H1 (cell line): ENCODE results near the gene PGGHG. TPM values are rescaled to one million over a fixed set of nuclear protein-coding genes. Genes with fewer than 3 reads are reported as not detected.
"Not testable (repeated sequence)": the region's sequence is repeated elsewhere in the genome, so short reads cannot be mapped to it uniquely, and the experiment has no call there.

Source experiments
- CTCF ChIA-PET: fragments of 300-600 bp; sonication (Branson Sonifier 250); formaldehyde crosslinking; loops from one replicate; lab custom pipeline; 2021; ENCODE audit not compliant: partially characterized antibody; lab: Charles Lee
- POLR2A ChIA-PET: fragments of 300-600 bp; sonication (Branson Sonifier 250); formaldehyde crosslinking; loops from one replicate; lab custom pipeline; 2021; ENCODE audit warnings: inconsistent platforms; ENCODE audit not compliant: partially characterized antibody; lab: Charles Lee
- DNase-seq, 2 experiments: peaks; one replicate each; pipeline versions ENCODE4 v3.0.0 to v3.0.0-alpha.2; 2010 to 2022; ENCODE audit warnings: low spot score in 2 of 2, low read depth in 1 of 2, mixed read lengths in 1 of 2
- FAIRE-seq: peaks from 2 replicates; lab custom pipeline; 2011; peaks lifted over from hg19 to GRCh38; lab: Jason Lieb, UNC
- H2AFZ ChIP-seq: 2 replicates; pipeline ENCODE4 v1.8.1; 2012; ENCODE audit warnings: low read length, inconsistent platforms
- H2AK5ac ChIP-seq: 2 replicates; pipeline ENCODE4 v1.6.1; 2013; ENCODE audit warnings: low read depth, low read length
- H2BK120ac ChIP-seq: replicated peaks from 2 replicates; pipeline ENCODE3; 2013; ENCODE audit warnings: low read depth, low read length, inconsistent platforms
- H2BK12ac ChIP-seq: 2 replicates; pipeline ENCODE4 v1.6.1; 2013; ENCODE audit warnings: low read depth, low read length
- H2BK15ac ChIP-seq: 2 replicates; pipeline ENCODE4 v1.6.1; 2013; ENCODE audit warnings: low read length
- H2BK20ac ChIP-seq: 2 replicates; pipeline ENCODE4 v1.6.1; 2013; ENCODE audit warnings: low read length
- H2BK5ac ChIP-seq: 2 replicates; pipeline ENCODE4 v1.6.1; 2013; ENCODE audit warnings: low read depth, low read length
- H3K14ac ChIP-seq: 2 replicates; pipeline ENCODE4 v1.6.1; 2013; ENCODE audit warnings: inconsistent platforms; ENCODE audit not compliant: insufficient read length
- H3K18ac ChIP-seq: 2 replicates; pipeline ENCODE4 v1.6.1; 2013; ENCODE audit warnings: low read length; ENCODE audit errors: extremely low read depth
- H3K23ac ChIP-seq: 2 replicates; pipeline ENCODE4 v1.6.1; 2013; ENCODE audit warnings: inconsistent platforms; ENCODE audit not compliant: insufficient read length
- H3K23me2 ChIP-seq: 2 replicates; pipeline ENCODE4 v1.6.1; 2013; ENCODE audit warnings: low read depth, low read length
- H3K27ac ChIP-seq: 2 replicates; pipeline ENCODE4 v1.6.1; 2011; ENCODE audit warnings: low read depth, low read length, inconsistent platforms
- H3K27me3 ChIP-seq, 4 experiments: replicated peaks in 1 of 4; 1 replicate in 1 of 4; 2 replicates in 3 of 4; pipeline versions ENCODE4 v1.6.1 to v1.8.1; 2011 to 2013; ENCODE audit warnings: low read length in 3 of 4, mild to moderate bottlenecking in 3 of 4, inconsistent platforms in 2 of 4, mixed read lengths in 2 of 4, moderate library complexity in 1 of 4; ENCODE audit not compliant: control insufficient read depth in 3 of 4, insufficient read depth in 3 of 4; ENCODE audit errors: extremely low read depth in 1 of 4
- H3K36me3 ChIP-seq, 4 experiments: 2 replicates each; pipeline versions ENCODE4 v1.6.1 to v1.8.1; 2011 to 2013; ENCODE audit warnings: mild to moderate bottlenecking in 4 of 4, low read length in 3 of 4, moderate library complexity in 2 of 4, control low read depth in 1 of 4, inconsistent platforms in 1 of 4; ENCODE audit not compliant: insufficient read depth in 4 of 4, control insufficient read depth in 2 of 4
- H3K4ac ChIP-seq: replicated peaks from 2 replicates; pipeline ENCODE3; 2013; ENCODE audit warnings: low read length, low read depth, mixed read lengths, inconsistent platforms; ENCODE audit not compliant: insufficient read length
- H3K4me1 ChIP-seq, 4 experiments: replicated peaks in 1 of 4; 1 replicate in 1 of 4; 2 replicates in 3 of 4; pipeline versions ENCODE4 v1.6.1 to v1.8.1; 2011 to 2013; ENCODE audit warnings: low read length in 3 of 4, inconsistent platforms in 2 of 4, mixed read lengths in 1 of 4; ENCODE audit not compliant: insufficient read depth in 4 of 4, control insufficient read depth in 3 of 4
- H3K4me2 ChIP-seq, 2 experiments: 2 replicates each; pipeline versions ENCODE4 v1.6.1 to v1.8.1; 2011 to 2013; ENCODE audit warnings: low read depth in 2 of 2, low read length in 2 of 2, control low read depth in 1 of 2, inconsistent platforms in 1 of 2, mild to moderate bottlenecking in 1 of 2; ENCODE audit not compliant: insufficient read depth in 1 of 2
- H3K4me3 ChIP-seq, 4 experiments: fragments of 200-600, 300-600 bp in 1 of 4; sonication (generic), shearing (Covaris generic), sonication (Bioruptor Twin) in 1 of 4; 2 replicates each; pipeline versions ENCODE4 v1.5.1 to v1.8.1; 2011 to 2016; ENCODE audit warnings: low read length in 4 of 4, low read depth in 3 of 4, control low read depth in 2 of 4, inconsistent platforms in 2 of 4, mild to moderate bottlenecking in 2 of 4, mixed read lengths in 1 of 4, moderate library complexity in 1 of 4; ENCODE audit not compliant: insufficient read depth in 2 of 4; ENCODE audit errors: extremely low read depth in 1 of 4
- H3K56ac ChIP-seq: replicated peaks from 2 replicates; pipeline ENCODE3; 2013; ENCODE audit warnings: low read depth, mild to moderate bottlenecking, mixed read lengths, low read length, inconsistent platforms; ENCODE audit not compliant: insufficient read length
- H3K79me1 ChIP-seq: 2 replicates; pipeline ENCODE4 v1.6.1; 2013; ENCODE audit warnings: low read depth, low read length, control low read depth
- H3K79me2 ChIP-seq, 2 experiments: 2 replicates each; pipeline versions ENCODE4 v1.6.1 to v1.8.1; 2012 to 2013; ENCODE audit warnings: low read length in 2 of 2, mild to moderate bottlenecking in 2 of 2, inconsistent platforms in 1 of 2; ENCODE audit not compliant: insufficient read depth in 2 of 2, control insufficient read depth in 1 of 2
- H3K9ac ChIP-seq, 4 experiments: replicated peaks in 1 of 4; 1 replicate in 1 of 4; 2 replicates in 3 of 4; pipeline versions ENCODE4 v1.6.1 to v1.8.1; 2011 to 2013; ENCODE audit warnings: low read depth in 3 of 4, low read length in 3 of 4, control low read depth in 2 of 4, mild to moderate bottlenecking in 2 of 4, moderate library complexity in 2 of 4, inconsistent platforms in 1 of 4; ENCODE audit errors: extremely low read depth in 1 of 4
- H3K9me3 ChIP-seq, 2 experiments: 2 replicates each; pipeline versions ENCODE4 v1.6.1 to v1.8.1; 2012 to 2013; ENCODE audit warnings: mild to moderate bottlenecking in 2 of 2, moderate library complexity in 2 of 2, control low read depth in 1 of 2, inconsistent platforms in 1 of 2, low read depth in 1 of 2, low read length in 1 of 2, mixed read lengths in 1 of 2; ENCODE audit not compliant: insufficient read depth in 2 of 2
- H4K20me1 ChIP-seq, 2 experiments: replicated peaks in 1 of 2; 2 replicates each; pipeline versions ENCODE3 to v1.8.1; 2011 to 2013; ENCODE audit warnings: inconsistent platforms in 2 of 2, low read length in 2 of 2, mild to moderate bottlenecking in 1 of 2; ENCODE audit not compliant: insufficient read depth in 2 of 2, control insufficient read depth in 1 of 2
- H4K5ac ChIP-seq: 2 replicates; pipeline ENCODE4 v1.6.1; 2013; ENCODE audit warnings: low read length, low read depth, mixed read lengths, inconsistent platforms; ENCODE audit not compliant: insufficient read length
- H4K8ac ChIP-seq: 2 replicates; pipeline ENCODE4 v1.8.0; 2013; ENCODE audit warnings: mild to moderate bottlenecking, moderate library complexity, low read length, inconsistent platforms; ENCODE audit not compliant: insufficient read depth; ENCODE audit errors: extremely low read depth
- H4K91ac ChIP-seq: replicated peaks from 2 replicates; pipeline ENCODE3; 2013; ENCODE audit warnings: low read length, mixed read lengths, inconsistent platforms; ENCODE audit not compliant: insufficient read length
- RAD21 ChIP-seq, 2 experiments: IDR thresholded peaks in 1 of 2; conservative IDR thresholded peaks in 1 of 2; 2 replicates each; pipeline ENCODE4 v1.6.1; 2011; ENCODE audit warnings: low read depth in 2 of 2, low read length in 2 of 2, improper control_type of control experiment in 1 of 2, inconsistent platforms in 1 of 2, mild to moderate bottlenecking in 1 of 2, moderate library complexity in 1 of 2
- SIN3A ChIP-seq, 2 experiments: IDR thresholded peaks in 1 of 2; conservative IDR thresholded peaks in 1 of 2; 2 replicates each; pipeline ENCODE4 v1.6.1; 2011 to 2012; ENCODE audit warnings: low read length in 2 of 2, improper control_type of control experiment in 1 of 2, low read depth in 1 of 2, mild to moderate bottlenecking in 1 of 2
- SIX5 ChIP-seq: IDR thresholded peaks from 2 replicates; pipeline ENCODE4 v1.6.1; 2011; ENCODE audit warnings: mild to moderate bottlenecking, low read depth, low read length
- SP1 ChIP-seq: IDR thresholded peaks from 2 replicates; pipeline ENCODE4 v1.6.1; 2011; ENCODE audit warnings: low read depth, low read length
- TAF1 ChIP-seq: IDR thresholded peaks from 2 replicates; pipeline ENCODE4 v1.6.1; 2011; ENCODE audit warnings: mild to moderate bottlenecking, low read depth, low read length
- TBP ChIP-seq: IDR thresholded peaks from 2 replicates; pipeline ENCODE4 v1.6.1; 2011; ENCODE audit warnings: low read depth, low read length, improper control_type of control experiment
- TEAD4 ChIP-seq: IDR thresholded peaks from 2 replicates; pipeline ENCODE4 v1.6.1; 2012; ENCODE audit warnings: low read depth, low read length, inconsistent platforms, mixed read lengths
- WGBS, 2 experiments: shearing (Covaris generic) in 1 of 2; methylation state at CpG; one replicate each; pipeline versions ENCODE4 v1.1.6 to v1.1.7; 2013 to 2015; ENCODE audit warnings: low lambda C conversion rate in 2 of 2, mixed read lengths in 2 of 2, inconsistent platforms in 1 of 2, low coverage in 1 of 2, missing lambda C conversion rate in 1 of 2; ENCODE audit not compliant: insufficient replicate concordance in 2 of 2, insufficient coverage in 1 of 2, insufficient read length in 1 of 2; ENCODE audit errors: extremely low coverage in 1 of 2, missing lambda C conversion rate in 1 of 2; 5-methylcytosine and 5-hydroxymethylcytosine counted together
- polyA plus RNA-seq, 7 experiments: library from polyadenylated mRNA; depleted of rRNA in 3 of 7; stranded (reverse) in 5 of 7; unstranded in 2 of 7; fragments of >200 nt in 5 of 7; fragments of 200-250 nt in 2 of 7; gene quantifications; 1 replicate in 5 of 7; 2 replicates in 1 of 7; 4 replicates in 1 of 7; pipeline versions ENCODE4 v1.2.1 to v1.2.3, GENCODE V29; 2011 to 2013; ENCODE audit warnings: missing spikeins in 2 of 7, mixed read lengths in 2 of 7
- total RNA-seq: library from RNA; stranded (reverse); fragmentation: NEBNext Ultra II Directional; extraction: Animal tissue kit (Norgen Biotek cat#: 25700); gene quantifications from 2 replicates; pipeline ENCODE4 v1.2.1, GENCODE V29; 2021

The PGGHG gene
- total and polyA plus RNA-seq, 2 of the 8 experiments (the other 6 are each of a cell fraction or from before 2014, with no cell fraction given), result 34.8 to 60.7 TPM

- not testable (repeated sequence) for H4K20me1 ChIP-seq, H3K27me3 ChIP-seq, DNase-seq, H3K23me2 ChIP-seq, H3K23ac ChIP-seq, H2AFZ ChIP-seq, H3K9me3 ChIP-seq, H3K79me1 ChIP-seq, H4K5ac ChIP-seq, H3K14ac ChIP-seq, H3K36me3 ChIP-seq, FAIRE-seq, H3K79me2 ChIP-seq
- H3K4me1 ChIP-seq, result peaks cover 14 to 45% (median 35%) of the 10 kb centered on the region in 4 experiments
- peak within 1 kb of the TSS; percentile 56 to 64 for H3K4me2 ChIP-seq
- H2BK5ac ChIP-seq, result peak within 1 kb of the TSS; percentile 96; the same call in 1 of the 2 replicates
- TF ChIP-seq TEAD4, result peak; percentile 64; the same call in 1 of the 2 replicates
- 0 out of 4 replicates have a peak, but pooled peaks of 1 of the 2 experiments have one; percentile 6 for TF ChIP-seq RAD21 (IDR thresholded peaks at IDR 0.05 in 1 of 2, conservative IDR thresholded peaks at IDR 0.05 in 1 of 2; ENCODE audit: low read depth in 2 of 2, low read length in 2 of 2)
- TF ChIP-seq TAF1, result 0 out of 2 replicates have a peak, but pooled peaks have one; percentile 35
- TF ChIP-seq SP1, result 0 out of 2 replicates have a peak, but pooled peaks have one; percentile 7
- TF ChIP-seq SIX5, result 0 out of 2 replicates have a peak, but pooled peaks have one; percentile 16
- 0 out of 4 replicates have a peak, but pooled peaks of 1 of the 2 experiments have one; percentile 40 for TF ChIP-seq SIN3A (conservative IDR thresholded peaks at IDR 0.05 in 1 of 2, IDR thresholded peaks at IDR 0.05 in 1 of 2; ENCODE audit: low read depth in 1 of 2, low read length in 2 of 2)
- peak; percentile 24; the same call in 1 of the 2 replicates for TF ChIP-seq TBP
- H2BK120ac ChIP-seq, result peak within 1 kb of the TSS; percentile 97
- ChIA-PET POLR2A (interaction anchor here (0.6 to 5.2 kb wide), 8 partner anchors 8 to 140 kb away, joined by 3 to 33 read pairs (median 6); partner anchors contain the start of gene IFITM5), CTCF (interaction anchor here (0.8 to 6.1 kb wide), 8 partner anchors 9 to 57 kb away, joined by 3 to 52 read pairs (median 6); no protein-coding TSS in a partner anchor)
- peak within 1 kb of the TSS; percentile 73 for H3K4ac ChIP-seq
- H3K56ac ChIP-seq, result peak within 1 kb of the TSS; percentile 64
- peak within 1 kb of the TSS; percentile 99 for H2BK12ac ChIP-seq
- H2BK15ac ChIP-seq, result peak within 1 kb of the TSS; percentile 75; the same call in 1 of the 2 replicates
- peak within 1 kb of the TSS; percentile 100 for H2BK20ac ChIP-seq
- H3K9ac ChIP-seq, result peak within 1 kb of the TSS in 1 of 4 experiments; percentile 38; a peak in 1 of 7 replicates
- 0 out of 2 replicates have a peak within 1 kb of the TSS, but pooled peaks have one; percentile 29 for H3K27ac ChIP-seq
- H2AK5ac ChIP-seq, result peak within 1 kb of the TSS; percentile 86; the same call in 1 of the 2 replicates
- H3K4me3 ChIP-seq, result peak within 1 kb of the TSS; percentile 41 to 55 (median 47)
- H4K91ac ChIP-seq, result peak within 1 kb of the TSS; percentile 71
- WGBS, 2 experiments, result 54% methylated on average over 20 of the region's 28 CpGs; no CpG with 5 or more reads in 1 of the 2 experiments
- peak within 1 kb of the TSS; percentile 99 for H3K18ac ChIP-seq
- peak within 1 kb of the TSS; percentile 73 for H4K8ac ChIP-seq
These were observed 19.1 kb downstream of the PGGHG start, which contains the start of gene IFITM2 for GRCh38 chr11:307766-308708. Gene IFITM2, plus strand, starts transcription at chr11:307816. Its CDS starts 377 bp downstream, at chr11:308193.
